ENCODE measurements around the gene TSSK3.
"Not testable (repeated sequence)": the region's sequence is repeated elsewhere in the genome, so short reads cannot be mapped to it uniquely, and the experiment has no call there.

TSSK3 gene

DNA sequence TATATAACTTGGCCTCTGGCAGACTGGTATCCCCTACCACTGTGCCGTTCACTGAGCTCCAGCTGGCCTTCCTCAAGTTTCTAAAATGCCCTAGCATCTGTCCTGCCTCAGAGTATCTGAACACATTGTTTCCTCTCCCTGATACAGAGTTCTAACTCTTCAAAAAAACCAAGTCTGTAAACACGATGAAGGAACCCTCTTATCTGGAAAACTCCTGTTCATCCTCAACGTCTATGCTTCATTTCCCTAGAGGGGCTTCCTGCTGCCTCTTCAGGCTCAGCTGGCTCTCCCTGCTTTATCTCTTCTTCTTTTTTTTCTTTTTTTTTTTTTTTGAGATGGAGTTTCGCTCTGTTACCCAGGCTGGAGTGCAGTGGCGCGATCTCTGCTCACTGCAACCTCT is 26.3 kb downstream of the TSSK3 start:
- peaks cover 9% of the 10 kb centered on the region for H3K36me3 Mint-ChIP-seq (ENCODE audit: insufficient read depth)
- no peak overlapping the region for H3K4me3 Mint-ChIP-seq
- no peaks in the 10 kb centered on the region for H3K27me3 Mint-ChIP-seq
- no peak overlapping the region for H3K27ac Mint-ChIP-seq
- DNase-seq (no peak), ATAC-seq (replicated peaks) (no peak)
- H3K9me3 Mint-ChIP-seq = no peaks in the 10 kb centered on the region
- H3K4me1 Mint-ChIP-seq (ENCODE audit: low read depth in 2 of 2) = peaks cover 5 to 6% of the 10 kb centered on the region in 2 donors

DNA sequence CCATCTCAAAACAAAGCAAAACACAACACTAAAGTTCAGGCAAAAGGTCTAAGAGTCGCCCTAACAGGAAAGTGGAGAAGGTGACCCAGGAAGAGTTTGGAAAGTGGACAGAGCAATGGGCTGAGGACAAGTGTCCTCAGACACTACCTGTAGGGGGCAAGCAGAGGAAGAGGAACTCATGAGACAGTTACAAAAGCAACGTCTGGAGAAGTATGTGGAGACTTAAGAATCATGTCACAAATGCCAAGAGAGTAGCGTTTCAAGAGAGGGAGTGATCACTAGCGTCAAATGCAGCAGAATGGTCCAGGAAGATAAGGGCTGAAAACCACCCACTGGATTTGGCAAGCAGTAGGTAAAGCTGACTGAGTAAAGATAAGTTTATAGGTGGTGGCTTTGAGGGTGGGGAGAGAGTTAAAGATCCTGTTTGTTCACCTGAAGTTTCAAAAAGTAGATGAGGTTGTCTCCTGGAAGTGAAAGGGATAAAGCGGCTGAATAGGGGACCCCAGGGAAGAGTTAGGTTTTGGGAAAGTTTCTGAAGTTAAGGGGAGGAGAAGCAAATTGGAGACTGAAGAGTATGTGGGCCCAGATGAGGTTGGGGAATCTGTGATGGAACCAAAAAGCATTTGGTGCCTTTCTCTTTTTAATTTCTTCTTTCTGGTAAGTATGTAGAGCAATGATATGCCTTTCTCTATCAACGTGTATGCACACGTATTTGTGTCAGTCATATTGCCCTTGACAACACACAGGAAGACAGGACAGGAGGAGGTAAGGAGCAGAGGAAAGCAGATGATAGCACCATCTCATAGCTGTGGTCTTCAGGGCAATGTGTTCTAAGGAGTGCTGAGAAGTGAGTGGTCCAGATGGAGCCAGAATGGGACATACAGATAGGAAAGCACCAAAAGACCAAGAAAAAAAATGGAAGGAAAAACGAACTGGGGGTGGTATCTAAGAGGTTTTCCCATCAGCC is 28.8 kb downstream of the TSSK3 start:
- Mint-ChIP-seq H3K27me3 (no peaks in the 10 kb centered on the region), H3K36me3 (ENCODE audit: insufficient read depth) (peaks cover 17% of the 10 kb centered on the region), H3K4me1 (ENCODE audit: low read depth in 2 of 2) (peaks cover 12 to 13% of the 10 kb centered on the region in 2 donors), H3K27ac (no peak overlapping the region), H3K9me3 (no peaks in the 10 kb centered on the region), H3K4me3 (no peak overlapping the region)
- DNase-seq (no peak), ATAC-seq (replicated peaks) (no peak)

DNA sequence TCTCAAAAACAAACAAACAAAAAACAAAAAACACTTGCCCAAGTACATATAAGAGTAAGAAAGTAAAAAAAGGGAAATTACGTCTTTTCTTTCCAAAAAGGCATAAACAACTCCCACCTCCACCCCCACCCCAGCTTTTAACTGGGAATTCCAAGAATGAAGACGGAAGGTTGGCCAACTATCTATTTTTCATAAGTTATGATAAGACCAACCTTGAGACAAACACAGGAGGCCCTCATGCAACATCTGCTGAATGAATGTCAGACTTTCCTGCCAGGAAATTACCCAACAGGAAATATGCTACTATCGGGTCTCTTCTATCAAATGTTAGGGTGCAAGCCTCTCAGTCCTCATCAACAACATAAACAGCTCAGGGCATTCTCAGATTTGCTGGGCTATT is 30.0 kb downstream of the TSSK3 start:
- no peak overlapping the region for H3K27ac Mint-ChIP-seq
- peaks cover 12 to 13% of the 10 kb centered on the region in 2 donors for H3K4me1 Mint-ChIP-seq (ENCODE audit: low read depth in 2 of 2)
- ATAC-seq (replicated peaks) (no peak), DNase-seq (no peak)
- H3K27me3 Mint-ChIP-seq = no peaks in the 10 kb centered on the region
- peak overlapping the region; percentile 5 to 24 for H3K4me3 Mint-ChIP-seq
- no peaks in the 10 kb centered on the region for H3K9me3 Mint-ChIP-seq
- H3K36me3 Mint-ChIP-seq (ENCODE audit: insufficient read depth) = peaks cover 17% of the 10 kb centered on the region

DNA sequence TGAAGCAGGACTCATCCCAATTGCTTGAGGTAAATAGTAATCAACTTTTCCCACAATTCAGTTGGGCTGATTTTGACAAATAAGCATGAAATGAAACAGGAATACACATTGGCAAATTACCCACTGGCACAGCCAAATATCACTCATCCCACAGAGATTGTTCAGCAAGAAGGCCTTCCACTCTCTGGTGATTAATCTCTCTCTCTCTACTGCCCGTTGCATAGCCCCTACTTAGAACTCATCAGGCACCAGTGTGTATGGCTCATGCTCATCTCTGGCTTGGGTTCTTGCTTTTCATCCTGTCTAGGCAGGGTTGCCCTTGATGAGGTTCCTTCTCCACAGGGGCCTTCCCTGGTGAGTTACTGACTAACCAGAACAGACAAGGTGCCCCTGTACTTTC is 30.8 kb downstream of the TSSK3 start:
- no peak for ATAC-seq (replicated peaks)
- H3K4me3 Mint-ChIP-seq = peak overlapping the region; percentile 90 to 97

DNA sequence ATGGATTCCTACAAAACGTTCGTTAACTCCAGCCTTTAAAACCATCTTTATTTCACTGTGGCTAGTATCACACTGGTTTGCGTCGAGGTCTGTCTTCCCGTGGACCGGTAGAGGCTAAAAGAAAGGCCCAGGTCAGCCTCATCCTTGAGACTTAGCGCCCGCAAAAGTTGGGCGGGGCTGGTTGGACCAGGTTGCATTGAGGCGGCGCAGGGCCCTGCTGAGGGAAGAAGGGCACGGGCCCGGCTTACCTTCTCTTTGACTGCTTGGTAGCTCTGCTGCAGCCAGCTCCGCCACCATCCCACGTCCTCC is 31.4 kb downstream of the TSSK3 start:
- Mint-ChIP-seq H3K4me3 (peak overlapping the region; percentile 90 to 97), H3K27ac (peak overlapping the region; percentile 96 to 99), H3K9me3 (no peaks in the 10 kb centered on the region), H3K4me1 (ENCODE audit: low read depth in 2 of 2) (peaks cover 12 to 13% of the 10 kb centered on the region in 2 donors), H3K36me3 (ENCODE audit: insufficient read depth) (peaks cover 17% of the 10 kb centered on the region), H3K27me3 (no peaks in the 10 kb centered on the region)
- peak; percentile 24 for ATAC-seq (replicated peaks)
- DNase-seq = peak in 1 of 3 experiments; percentile 32

More for the DNA sequence above, 30.8 kb downstream of the TSSK3 start:
- Mint-ChIP-seq H3K27me3 (no peaks in the 10 kb centered on the region), H3K27ac (peak overlapping the region; percentile 96 to 99), H3K4me1 (ENCODE audit: low read depth in 2 of 2) (peaks cover 12 to 13% of the 10 kb centered on the region in 2 donors), H3K36me3 (ENCODE audit: insufficient read depth) (peaks cover 17% of the 10 kb centered on the region), H3K9me3 (no peaks in the 10 kb centered on the region)
- no peak for DNase-seq

DNA sequence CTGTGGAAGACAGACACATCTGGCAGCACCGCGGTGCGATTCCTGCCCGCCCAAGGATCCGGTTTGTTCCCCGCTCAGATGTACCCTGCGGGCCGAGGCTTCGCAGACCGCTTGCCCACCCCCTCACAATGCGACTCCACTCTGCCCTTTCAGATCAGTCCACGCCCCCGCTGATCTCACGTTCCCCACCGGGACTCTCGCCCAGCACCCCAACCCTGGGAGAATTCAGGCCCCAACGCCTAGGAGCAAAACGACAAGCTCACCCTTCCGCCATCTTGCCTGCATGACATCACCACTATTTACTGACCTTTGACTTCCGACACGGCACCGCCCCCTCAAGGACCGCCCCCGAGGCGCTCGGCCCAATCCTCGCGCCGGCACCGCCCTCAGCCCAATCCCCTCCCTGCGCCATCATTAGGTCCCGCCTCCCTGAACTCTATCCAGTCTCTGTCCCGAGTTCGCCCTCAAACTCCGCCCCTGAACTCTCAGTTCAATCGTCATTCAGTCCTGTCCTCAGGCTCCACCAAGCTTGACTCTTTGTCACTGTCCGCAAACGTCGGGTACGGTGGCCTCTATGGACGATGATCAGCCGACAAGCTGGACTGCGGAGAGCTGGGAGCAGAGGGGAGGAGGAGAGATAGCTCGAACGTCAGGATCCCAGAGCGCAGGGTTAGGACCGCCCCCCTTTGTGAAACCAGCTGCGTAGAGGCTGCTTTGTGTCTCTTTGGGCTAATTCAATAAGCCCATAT is 32.0 kb downstream of the TSSK3 start, which contains the start of gene BSDC1:
Gene BSDC1 (minus strand): TSS at position 301 of the 749 bp plus-strand sequence. CDS start 27 bp downstream, at position 274.
- Mint-ChIP-seq H3K27ac (peak within 1 kb of the TSS; percentile 96 to 99), H3K4me1 (ENCODE audit: low read depth in 2 of 2) (peaks cover 12 to 13% of the 10 kb centered on the region in 2 donors), H3K4me3 (peak within 1 kb of the TSS; percentile 90 to 97), H3K27me3 (no peaks in the 10 kb centered on the region), H3K9me3 (no peaks in the 10 kb centered on the region), H3K36me3 (ENCODE audit: insufficient read depth) (peaks cover 17% of the 10 kb centered on the region)
- peak; percentile 99 for DNase-seq
- peak; percentile 94 for ATAC-seq (replicated peaks)

DNA sequence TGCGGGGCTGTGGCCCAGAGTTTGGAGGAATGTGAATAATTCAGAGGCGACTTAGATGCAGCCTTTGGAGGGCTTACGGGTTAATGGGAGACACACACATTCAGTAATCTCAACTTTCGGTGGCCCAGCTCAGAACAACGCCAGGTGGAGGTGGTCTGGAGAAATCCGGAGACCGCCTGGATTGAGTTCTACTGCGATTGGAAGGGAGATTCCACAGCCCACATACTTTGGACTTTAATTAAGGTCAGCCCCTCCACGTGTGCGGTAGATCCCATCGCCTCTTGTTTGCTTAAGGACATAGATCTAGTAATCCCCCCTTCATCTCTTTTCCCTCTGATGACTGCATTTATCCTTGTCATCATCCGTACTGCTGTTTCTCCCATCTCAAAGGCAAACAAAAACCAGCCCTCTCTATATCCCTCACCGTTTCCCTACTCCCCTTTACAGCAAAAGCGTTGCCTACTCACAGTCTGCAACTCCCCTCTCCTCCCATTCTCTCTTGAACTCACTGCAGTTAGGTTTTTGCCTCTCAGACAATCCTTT is 32.6 kb downstream of the TSSK3 start:
- no peaks in the 10 kb centered on the region for H3K9me3 Mint-ChIP-seq
- H3K27ac Mint-ChIP-seq = peak overlapping the region; percentile 96 to 99
- H3K4me1 Mint-ChIP-seq (ENCODE audit: low read depth in 2 of 2) = peaks cover 12 to 13% of the 10 kb centered on the region in 2 donors
- peak overlapping the region; percentile 90 to 97 for H3K4me3 Mint-ChIP-seq
- peaks cover 17% of the 10 kb centered on the region for H3K36me3 Mint-ChIP-seq (ENCODE audit: insufficient read depth)
- ATAC-seq (replicated peaks) = no peak
- H3K27me3 Mint-ChIP-seq = no peaks in the 10 kb centered on the region
- DNase-seq = no peak

DNA sequence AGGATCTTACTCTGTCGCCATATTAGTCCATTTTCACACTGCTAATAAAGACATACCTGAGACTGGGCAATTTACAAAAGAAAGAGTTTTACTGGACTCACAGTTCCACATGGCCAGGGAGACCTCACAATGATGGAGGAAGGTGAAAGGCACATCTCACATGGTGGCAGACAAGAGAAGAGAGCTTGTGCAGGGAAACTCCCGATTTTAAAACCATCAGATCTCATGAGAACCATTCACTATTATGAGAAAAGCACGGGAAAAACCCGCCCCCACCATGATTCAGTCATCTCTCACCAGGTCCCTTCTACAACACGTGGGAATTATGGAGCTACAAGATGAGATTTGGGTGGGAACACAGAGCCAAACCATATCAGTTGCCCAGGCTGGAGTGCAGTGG is 34.2 kb downstream of the TSSK3 start:
- not testable (repeated sequence) for H3K4me3 Mint-ChIP-seq; DNase-seq; ATAC-seq (replicated peaks)

DNA sequence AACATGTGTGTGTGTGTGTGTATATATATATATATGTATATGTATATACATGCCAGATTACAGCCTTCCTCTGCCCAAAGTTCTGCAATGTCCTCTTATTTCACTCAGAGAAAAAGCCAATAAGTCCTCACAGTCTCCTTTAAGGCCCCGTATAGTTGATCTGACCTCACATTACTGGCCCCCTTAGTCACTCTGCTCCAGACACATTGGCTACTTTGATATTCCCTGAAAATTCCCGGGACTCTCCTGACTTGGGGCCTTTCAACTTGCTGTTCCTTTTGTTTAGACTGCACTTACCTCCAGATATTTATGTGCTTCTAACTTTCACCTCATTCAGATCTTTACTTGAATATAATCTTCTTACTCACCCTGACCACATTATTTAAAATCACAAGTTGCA is 36.1 kb downstream of the TSSK3 start:
- H3K27me3 Mint-ChIP-seq = no peaks in the 10 kb centered on the region
- ATAC-seq (replicated peaks) = no peak
- H3K4me1 Mint-ChIP-seq (ENCODE audit: low read depth in 2 of 2) = peaks cover 9 to 10% of the 10 kb centered on the region in 2 donors
- H3K36me3 Mint-ChIP-seq (ENCODE audit: insufficient read depth) = peaks cover 15% of the 10 kb centered on the region
- no peak overlapping the region for H3K27ac Mint-ChIP-seq
- H3K9me3 Mint-ChIP-seq = no peaks in the 10 kb centered on the region
- no peak for DNase-seq
- H3K4me3 Mint-ChIP-seq = no peak overlapping the region

More for the DNA sequence above, 34.2 kb downstream of the TSSK3 start:
- Mint-ChIP-seq H3K36me3 (ENCODE audit: insufficient read depth) (peaks cover 17% of the 10 kb centered on the region), H3K4me1 (ENCODE audit: low read depth in 2 of 2) (peaks cover 12 to 13% of the 10 kb centered on the region in 2 donors)
- H3K27ac Mint-ChIP-seq, H3K27me3 Mint-ChIP-seq, H3K9me3 Mint-ChIP-seq: not testable (repeated sequence)

DNA sequence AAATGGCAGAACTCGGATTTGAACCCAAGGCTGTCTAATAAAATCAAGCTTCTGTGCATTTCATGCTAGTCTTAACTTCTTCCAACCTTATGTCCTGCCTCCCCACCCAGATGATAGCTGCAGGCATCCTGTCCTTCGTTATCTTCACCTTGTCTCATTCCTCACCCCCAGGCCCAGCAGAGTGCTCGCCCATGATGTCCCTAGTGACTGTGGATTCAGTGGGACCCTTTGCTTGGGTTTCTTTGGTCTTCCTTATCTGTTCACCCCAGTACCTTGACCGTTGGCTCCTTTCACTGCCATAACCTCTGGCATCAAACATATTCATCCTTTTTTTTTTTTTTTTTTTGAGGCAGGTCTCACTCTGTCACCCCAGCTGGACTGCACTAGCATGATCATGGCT is 37.5 kb downstream of the TSSK3 start:
- no peaks in the 10 kb centered on the region for H3K27me3 Mint-ChIP-seq
- H3K4me3 Mint-ChIP-seq = no peak overlapping the region
- H3K9me3 Mint-ChIP-seq = no peaks in the 10 kb centered on the region
- ATAC-seq (replicated peaks) (no peak), DNase-seq (no peak)
- H3K36me3 Mint-ChIP-seq (ENCODE audit: insufficient read depth) = peaks cover 3% of the 10 kb centered on the region
- peaks cover 0 to 2% of the 10 kb centered on the region in 2 donors for H3K4me1 Mint-ChIP-seq (ENCODE audit: low read depth in 2 of 2)
- no peak overlapping the region for H3K27ac Mint-ChIP-seq

DNA sequence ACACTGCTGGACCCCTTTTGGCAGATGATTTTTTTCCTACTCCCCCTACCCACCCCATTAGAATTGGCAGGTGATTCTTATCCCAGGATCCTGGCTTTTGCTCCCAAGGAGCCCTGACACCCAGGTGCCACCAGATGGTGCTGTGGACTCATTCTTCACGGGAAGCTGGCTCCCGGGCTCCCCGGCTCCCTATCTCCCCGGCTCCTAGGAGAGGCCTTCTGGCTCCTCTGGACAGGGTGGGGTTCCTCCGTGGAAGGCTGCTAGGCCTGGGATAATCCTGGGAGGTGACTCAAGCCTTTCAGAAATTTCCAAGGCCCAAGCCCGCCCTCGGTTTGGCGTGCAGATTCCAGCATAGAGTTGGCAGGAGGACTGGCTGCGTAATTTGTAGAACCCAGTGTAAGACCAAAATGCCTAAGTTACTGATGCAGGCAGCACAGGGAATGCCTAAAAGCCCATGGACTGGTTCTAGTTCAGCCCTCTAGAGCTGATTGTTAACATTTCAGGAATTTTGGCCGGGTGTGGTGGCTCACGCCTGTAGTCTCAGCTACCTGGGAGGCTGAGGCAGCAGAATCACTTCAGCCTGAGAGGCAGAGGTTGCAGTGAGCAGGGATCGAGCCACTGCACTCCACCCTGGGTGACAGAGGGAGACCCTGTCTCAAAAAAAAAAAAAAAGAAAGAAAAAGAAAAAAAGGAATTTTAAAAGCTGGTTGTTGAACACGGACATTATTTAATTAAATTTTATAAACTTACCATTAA is 38.7 kb downstream of the TSSK3 start:
- H3K27me3 Mint-ChIP-seq = no peaks in the 10 kb centered on the region
- H3K9me3 Mint-ChIP-seq = no peaks in the 10 kb centered on the region
- ATAC-seq (replicated peaks) = peak; percentile 61
- H3K4me1 Mint-ChIP-seq (ENCODE audit: low read depth in 2 of 2) = no peaks in the 10 kb centered on the region
- H3K27ac Mint-ChIP-seq = no peak overlapping the region
- H3K4me3 Mint-ChIP-seq = no peak overlapping the region
- H3K36me3 Mint-ChIP-seq (ENCODE audit: insufficient read depth) = no peaks in the 10 kb centered on the region
- DNase-seq = peak; percentile 26 to 37 (median 34)

DNA sequence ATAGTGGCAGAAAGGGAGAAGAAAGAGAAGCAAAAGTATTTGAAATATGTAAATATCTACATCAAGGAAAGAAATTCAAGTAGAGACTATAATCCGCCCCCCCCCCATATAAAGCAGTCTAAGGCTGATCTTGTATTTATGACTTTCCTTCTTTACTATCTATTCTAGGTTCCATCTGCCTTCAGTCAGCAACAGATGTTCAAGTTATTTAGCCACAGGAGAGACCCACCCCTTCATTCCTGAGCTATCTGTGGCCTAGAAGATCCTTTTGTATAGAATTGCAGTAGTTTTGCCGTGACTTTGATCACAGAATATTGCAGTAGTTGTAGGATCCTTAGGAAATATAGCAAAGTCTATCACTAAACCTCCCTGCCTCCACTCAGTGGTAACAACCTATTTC is 42.6 kb downstream of the TSSK3 start:
- H3K27me3 Mint-ChIP-seq = no peaks in the 10 kb centered on the region
- DNase-seq (no peak), ATAC-seq (replicated peaks) (no peak)
- H3K9me3 Mint-ChIP-seq = no peaks in the 10 kb centered on the region
- no peak overlapping the region for H3K27ac Mint-ChIP-seq
- no peak overlapping the region for H3K4me3 Mint-ChIP-seq
- H3K4me1 Mint-ChIP-seq (ENCODE audit: low read depth in 2 of 2) = no peaks in the 10 kb centered on the region
- no peaks in the 10 kb centered on the region for H3K36me3 Mint-ChIP-seq (ENCODE audit: insufficient read depth)

All from effector memory CD8-positive, alpha-beta T cell (primary cell).